ENCODE measurements around the gene SLC25A30. TPM values are rescaled to one million over a fixed set of nuclear protein-coding genes. Genes with fewer than 3 reads are reported as not detected.
"Not testable (repeated sequence)": the region's sequence is repeated elsewhere in the genome, so short reads cannot be mapped to it uniquely, and the experiment has no call there.

SLC25A30 gene
- total and polyA plus RNA-seq, 2 of the 13 experiments (the other 11 are each of a cell fraction or from before 2014, with no cell fraction given) = 19.6 to 22.5 TPM

DNA sequence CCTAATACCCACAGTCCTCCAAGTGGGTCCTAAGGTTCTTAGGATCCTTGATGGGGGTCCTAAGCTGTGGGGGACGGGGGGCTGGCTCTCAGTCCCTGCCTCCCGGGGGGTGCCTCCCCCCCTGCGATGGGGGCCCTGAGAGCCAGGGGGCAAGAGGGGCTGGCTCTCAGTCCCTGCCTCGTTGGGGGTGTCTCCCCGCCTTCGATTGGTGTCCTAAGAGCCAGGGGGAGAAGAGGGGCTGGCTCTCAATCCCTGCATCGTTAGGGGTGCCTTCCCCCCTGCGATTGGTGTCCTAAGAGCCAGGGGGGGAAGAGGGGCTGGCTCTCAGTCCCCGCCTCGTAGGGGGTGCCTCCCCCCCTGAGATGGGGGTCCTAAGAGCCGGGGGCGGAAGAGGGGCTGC is 37.0 kb downstream of the SLC25A30 start:
- no peak overlapping the region for H2AFZ ChIP-seq (ENCODE audit: low read length)
- H3K27ac ChIP-seq (ENCODE audit: extremely low read length, insufficient read depth, low read length) = no peak overlapping the region
- no peak for ATAC-seq
- no TSS peak for BruUV-seq (replicated peaks)
- POLR2A ChIA-PET = no interaction called here
- TF ChIP-seq, protein P1, sequence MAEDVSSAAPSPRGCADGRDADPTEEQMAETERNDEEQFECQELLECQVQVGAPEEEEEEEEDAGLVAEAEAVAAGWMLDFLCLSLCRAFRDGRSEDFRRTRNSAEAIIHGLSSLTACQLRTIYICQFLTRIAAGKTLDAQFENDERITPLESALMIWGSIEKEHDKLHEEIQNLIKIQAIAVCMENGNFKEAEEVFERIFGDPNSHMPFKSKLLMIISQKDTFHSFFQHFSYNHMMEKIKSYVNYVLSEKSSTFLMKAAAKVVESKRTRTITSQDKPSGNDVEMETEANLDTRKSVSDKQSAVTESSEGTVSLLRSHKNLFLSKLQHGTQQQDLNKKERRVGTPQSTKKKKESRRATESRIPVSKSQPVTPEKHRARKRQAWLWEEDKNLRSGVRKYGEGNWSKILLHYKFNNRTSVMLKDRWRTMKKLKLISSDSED (CRISPR knock-in tag; IDR thresholded peaks at IDR 0.05) = no peak
- TF ChIP-seq, protein P2, sequence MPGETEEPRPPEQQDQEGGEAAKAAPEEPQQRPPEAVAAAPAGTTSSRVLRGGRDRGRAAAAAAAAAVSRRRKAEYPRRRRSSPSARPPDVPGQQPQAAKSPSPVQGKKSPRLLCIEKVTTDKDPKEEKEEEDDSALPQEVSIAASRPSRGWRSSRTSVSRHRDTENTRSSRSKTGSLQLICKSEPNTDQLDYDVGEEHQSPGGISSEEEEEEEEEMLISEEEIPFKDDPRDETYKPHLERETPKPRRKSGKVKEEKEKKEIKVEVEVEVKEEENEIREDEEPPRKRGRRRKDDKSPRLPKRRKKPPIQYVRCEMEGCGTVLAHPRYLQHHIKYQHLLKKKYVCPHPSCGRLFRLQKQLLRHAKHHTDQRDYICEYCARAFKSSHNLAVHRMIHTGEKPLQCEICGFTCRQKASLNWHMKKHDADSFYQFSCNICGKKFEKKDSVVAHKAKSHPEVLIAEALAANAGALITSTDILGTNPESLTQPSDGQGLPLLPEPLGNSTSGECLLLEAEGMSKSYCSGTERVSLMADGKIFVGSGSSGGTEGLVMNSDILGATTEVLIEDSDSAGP (CRISPR knock-in tag; IDR thresholded peaks at IDR 0.05; ENCODE audit: borderline replicate concordance) = no peak
- no peak for TF ChIP-seq KLF6 (CRISPR knock-in tag; IDR thresholded peaks at IDR 0.05)
- no peaks in the 10 kb centered on the region for H4K20me1 ChIP-seq (ENCODE audit: insufficient read depth, low read length)
- no peak overlapping the region for H3K4me2 ChIP-seq (ENCODE audit: low read depth, low read length)
- H3K4me1 ChIP-seq (ENCODE audit: insufficient read depth, low read length) = peaks cover 9% of the 10 kb centered on the region
- H3K27me3 ChIP-seq (ENCODE audit: control insufficient read depth in 1 of 2, insufficient read depth in 2 of 2, low read length in 2 of 2) = no peaks in the 10 kb centered on the region
- H3K9ac ChIP-seq (ENCODE audit: insufficient read depth, low read depth, low read length) = no peak overlapping the region
- H3K4me3 ChIP-seq (replicated peaks in 1 of 3; ENCODE audit: insufficient read depth in 1 of 3, low read depth in 2 of 3, low read length in 3 of 3) = no peak overlapping the region
- no peak for DNase-seq (ENCODE audit: low spot score)
- no peaks in the 10 kb centered on the region for H3K9me3 ChIP-seq (ENCODE audit: low read length)
- CTCF ChIA-PET (ENCODE audit: low intra/inter-chr PET ratio, low total read pairs) = no interaction called here
- H3K36me3 ChIP-seq (replicated peaks in 1 of 2; ENCODE audit: control insufficient read depth in 1 of 2, insufficient read depth in 2 of 2, low read length in 2 of 2) = peaks cover 0 to 10% of the 10 kb centered on the region in 2 experiments; a peak in 1 of 5 replicates
- no CpG with 5 or more reads among the region's 12 CpGs for WGBS (ENCODE audit: low lambda C conversion rate)
- no peak for FAIRE-seq
- no peaks in the 10 kb centered on the region for H3K79me2 ChIP-seq (ENCODE audit: insufficient read depth, low read length)
- intact Hi-C loops (cut with micrococcal nuclease; ENCODE audit: unreplicated experiment) (no loop called here), in situ Hi-C loops (cut with HindIII; ENCODE audit: extremely low pct_ligation_motif_present, low pct_unique_long_range_greater_than_20kb) (no loop called here)

DNA sequence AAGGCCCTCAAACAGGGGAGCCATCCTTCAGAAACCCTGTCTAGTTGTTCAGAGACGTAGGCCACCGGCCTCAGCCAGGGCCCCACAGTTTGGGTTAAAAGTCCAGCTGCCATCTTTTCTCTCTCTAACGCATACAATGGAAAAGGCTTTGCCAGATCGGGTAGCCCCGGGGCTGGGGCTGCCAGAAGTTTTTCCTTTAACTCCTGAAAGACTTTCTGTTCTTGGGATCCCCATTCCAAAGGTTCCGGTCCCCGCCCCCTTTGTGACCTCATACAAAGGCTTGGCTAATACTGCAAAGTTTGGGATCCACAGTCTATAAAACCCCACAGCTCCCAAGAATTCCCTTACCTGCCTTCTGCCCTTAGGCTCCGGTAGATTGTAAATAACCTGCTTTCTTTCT is 37.5 kb downstream of the SLC25A30 start:
- DNase-seq (ENCODE audit: low spot score); H2AFZ ChIP-seq (ENCODE audit: low read length); CTCF ChIA-PET (ENCODE audit: low intra/inter-chr PET ratio, low total read pairs); ATAC-seq; H3K4me3 ChIP-seq (replicated peaks in 1 of 3; ENCODE audit: insufficient read depth in 1 of 3, low read depth in 2 of 3, low read length in 3 of 3); intact Hi-C loops (cut with micrococcal nuclease; ENCODE audit: unreplicated experiment); H3K9ac ChIP-seq (ENCODE audit: insufficient read depth, low read depth, low read length); H3K79me2 ChIP-seq (ENCODE audit: insufficient read depth, low read length); H3K4me1 ChIP-seq (ENCODE audit: insufficient read depth, low read length); H3K27ac ChIP-seq (ENCODE audit: extremely low read length, insufficient read depth, low read length); BruUV-seq (replicated peaks); H3K27me3 ChIP-seq (ENCODE audit: control insufficient read depth in 1 of 2, insufficient read depth in 2 of 2, low read length in 2 of 2); FAIRE-seq; POLR2A ChIA-PET; in situ Hi-C loops (cut with HindIII; ENCODE audit: extremely low pct_ligation_motif_present, low pct_unique_long_range_greater_than_20kb); H3K9me3 ChIP-seq (ENCODE audit: low read length); H3K4me2 ChIP-seq (ENCODE audit: low read depth, low read length); H4K20me1 ChIP-seq (ENCODE audit: insufficient read depth, low read length): not testable (repeated sequence)
- H3K36me3 ChIP-seq (replicated peaks in 1 of 2; ENCODE audit: control insufficient read depth in 1 of 2, insufficient read depth in 2 of 2, low read length in 2 of 2) = peaks cover 0 to 10% of the 10 kb centered on the region in 2 experiments; a peak in 1 of 5 replicates
- WGBS (ENCODE audit: low lambda C conversion rate) = 90% methylated on average over 5 of the region's 8 CpGs

DNA sequence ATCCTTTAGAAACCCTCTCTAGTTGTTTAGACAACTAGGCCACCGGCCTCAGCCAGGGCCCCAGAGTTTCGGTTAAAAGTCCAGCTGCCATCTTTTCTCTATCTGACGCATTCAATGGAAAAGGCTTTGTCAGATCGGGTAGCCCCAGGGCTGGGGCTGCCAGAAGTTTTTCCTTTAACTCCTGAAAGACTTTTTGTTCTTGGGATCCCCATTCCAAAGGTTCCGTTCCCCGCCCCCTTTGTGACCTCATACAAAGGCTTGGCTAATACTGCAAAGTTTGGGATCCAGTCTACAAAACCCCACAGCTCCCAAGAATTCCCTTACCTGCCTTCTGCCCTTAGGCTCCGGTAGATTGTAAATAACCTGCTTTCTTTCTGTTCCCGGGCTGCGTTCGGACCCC is 38.7 kb downstream of the SLC25A30 start:
- H4K20me1 ChIP-seq (ENCODE audit: insufficient read depth, low read length); DNase-seq (ENCODE audit: low spot score); intact Hi-C loops (cut with micrococcal nuclease; ENCODE audit: unreplicated experiment); ATAC-seq; H3K36me3 ChIP-seq (replicated peaks in 1 of 2; ENCODE audit: control insufficient read depth in 1 of 2, insufficient read depth in 2 of 2, low read length in 2 of 2); H3K4me2 ChIP-seq (ENCODE audit: low read depth, low read length); H3K9ac ChIP-seq (ENCODE audit: insufficient read depth, low read depth, low read length); CTCF ChIA-PET (ENCODE audit: low intra/inter-chr PET ratio, low total read pairs); in situ Hi-C loops (cut with HindIII; ENCODE audit: extremely low pct_ligation_motif_present, low pct_unique_long_range_greater_than_20kb); BruUV-seq (replicated peaks); H3K27me3 ChIP-seq (ENCODE audit: control insufficient read depth in 1 of 2, insufficient read depth in 2 of 2, low read length in 2 of 2); FAIRE-seq; H3K4me1 ChIP-seq (ENCODE audit: insufficient read depth, low read length); H3K4me3 ChIP-seq (replicated peaks in 1 of 3; ENCODE audit: insufficient read depth in 1 of 3, low read depth in 2 of 3, low read length in 3 of 3); H3K9me3 ChIP-seq (ENCODE audit: low read length); H2AFZ ChIP-seq (ENCODE audit: low read length); H3K27ac ChIP-seq (ENCODE audit: extremely low read length, insufficient read depth, low read length); H3K79me2 ChIP-seq (ENCODE audit: insufficient read depth, low read length); POLR2A ChIA-PET: not testable (repeated sequence)
- 97% methylated on average over 10 of the region's 10 CpGs for WGBS (ENCODE audit: low lambda C conversion rate)

All from HepG2 (cell line).